Measurements from ENCODE around the gene TMC6. TPM values are rescaled to one million over a fixed set of nuclear protein-coding genes. Genes with fewer than 3 reads are reported as not detected.

TMC6 gene
- total and polyA plus RNA-seq, 2 of the 13 experiments (the other 11 are each of a cell fraction or from before 2014, with no cell fraction given): 48.4 to 99.1 TPM

GRCh38 chr17:78128551-78129350 lies at the start of gene TMC6 (continued):
- no peak for TF ChIP-seq TRIM22 (IDR thresholded peaks at IDR 0.05)
- TF ChIP-seq CBFB (CRISPR knock-in tag; IDR thresholded peaks at IDR 0.05): no peak
- TF ChIP-seq CERS6 (CRISPR knock-in tag; IDR thresholded peaks at IDR 0.05): no peak
- TF ChIP-seq, protein P1, sequence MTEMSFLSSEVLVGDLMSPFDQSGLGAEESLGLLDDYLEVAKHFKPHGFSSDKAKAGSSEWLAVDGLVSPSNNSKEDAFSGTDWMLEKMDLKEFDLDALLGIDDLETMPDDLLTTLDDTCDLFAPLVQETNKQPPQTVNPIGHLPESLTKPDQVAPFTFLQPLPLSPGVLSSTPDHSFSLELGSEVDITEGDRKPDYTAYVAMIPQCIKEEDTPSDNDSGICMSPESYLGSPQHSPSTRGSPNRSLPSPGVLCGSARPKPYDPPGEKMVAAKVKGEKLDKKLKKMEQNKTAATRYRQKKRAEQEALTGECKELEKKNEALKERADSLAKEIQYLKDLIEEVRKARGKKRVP (CRISPR knock-in tag; IDR thresholded peaks at IDR 0.05): 0 out of 4 replicates have a peak, but pooled peaks of 1 of the 2 experiments have one; percentile 14
- no peak for TF ChIP-seq PRMT3 (CRISPR knock-in tag; IDR thresholded peaks at IDR 0.05; ENCODE audit: borderline replicate concordance, low read depth)
- no peak for TF ChIP-seq ZBTB3 (CRISPR knock-in tag; IDR thresholded peaks at IDR 0.05; ENCODE audit: borderline replicate concordance, low read depth)
- no peak for TF ChIP-seq XRCC5 (optimal IDR thresholded peaks at IDR 0.05; ENCODE audit: low read length)
- TF ChIP-seq, protein P2, sequence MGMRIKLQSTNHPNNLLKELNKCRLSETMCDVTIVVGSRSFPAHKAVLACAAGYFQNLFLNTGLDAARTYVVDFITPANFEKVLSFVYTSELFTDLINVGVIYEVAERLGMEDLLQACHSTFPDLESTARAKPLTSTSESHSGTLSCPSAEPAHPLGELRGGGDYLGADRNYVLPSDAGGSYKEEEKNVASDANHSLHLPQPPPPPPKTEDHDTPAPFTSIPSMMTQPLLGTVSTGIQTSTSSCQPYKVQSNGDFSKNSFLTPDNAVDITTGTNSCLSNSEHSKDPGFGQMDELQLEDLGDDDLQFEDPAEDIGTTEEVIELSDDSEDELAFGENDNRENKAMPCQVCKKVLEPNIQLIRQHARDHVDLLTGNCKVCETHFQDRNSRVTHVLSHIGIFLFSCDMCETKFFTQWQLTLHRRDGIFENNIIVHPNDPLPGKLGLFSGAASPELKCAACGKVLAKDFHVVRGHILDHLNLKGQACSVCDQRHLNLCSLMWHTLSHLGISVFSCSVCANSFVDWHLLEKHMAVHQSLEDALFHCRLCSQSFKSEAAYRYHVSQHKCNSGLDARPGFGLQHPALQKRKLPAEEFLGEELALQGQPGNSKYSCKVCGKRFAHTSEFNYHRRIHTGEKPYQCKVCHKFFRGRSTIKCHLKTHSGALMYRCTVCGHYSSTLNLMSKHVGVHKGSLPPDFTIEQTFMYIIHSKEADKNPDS (CRISPR knock-in tag; IDR thresholded peaks at IDR 0.05): peak; percentile 81; the same call in 1 of the 2 replicates
- no peak for TF ChIP-seq ZNF318 (CRISPR knock-in tag; IDR thresholded peaks at IDR 0.05)
- TF ChIP-seq MYNN (CRISPR knock-in tag; IDR thresholded peaks at IDR 0.05; ENCODE audit: low read depth): no peak; the same call in 1 of the 2 replicates
- peak; percentile 60; the same call in 1 of the 2 replicates for TF ChIP-seq ELF3 (CRISPR knock-in tag; IDR thresholded peaks at IDR 0.05)
- TF ChIP-seq ZMAT3 (CRISPR knock-in tag; conservative IDR thresholded peaks at IDR 0.05): peak; percentile 1; the same call in 1 of the 2 replicates
- TF ChIP-seq HDAC2 (CRISPR knock-in tag; IDR thresholded peaks at IDR 0.05): no peak; the same call in 1 of the 2 replicates
- TF ChIP-seq ATRX (CRISPR knock-in tag; IDR thresholded peaks at IDR 0.05; ENCODE audit: borderline replicate concordance): no peak

All from HepG2 (cell line).